Measurements from ENCODE around the gene SLC12A5.

GRCh38 chr20:46055269-46055668 is 26.3 kb downstream of the SLC12A5 start:
- TF ChIP-seq CTCF (IDR thresholded peaks at IDR 0.05) (no peak), POLR2A (IDR thresholded peaks at IDR 0.05) (no peak)
